GM12865 (cell line): Measurements from ENCODE around the gene KIAA1217.

Experiments used
- DNase-seq: peaks from one replicate; pipeline ENCODE4 v3.0.0; 2010; ENCODE audit warnings: low read depth
- H3K4me3 ChIP-seq: 2 replicates; pipeline ENCODE4 v1.5.1; 2011; ENCODE audit warnings: mild to moderate bottlenecking, low read depth, low read length, control low read depth
- CTCF ChIP-seq: IDR thresholded peaks from 2 replicates; pipeline ENCODE4 v1.5.1; 2011; ENCODE audit warnings: low read length, control low read depth, low read depth, inconsistent platforms; ENCODE audit not compliant: insufficient read depth; ENCODE audit errors: missing control alignments

The KIAA1217 gene

DNA sequence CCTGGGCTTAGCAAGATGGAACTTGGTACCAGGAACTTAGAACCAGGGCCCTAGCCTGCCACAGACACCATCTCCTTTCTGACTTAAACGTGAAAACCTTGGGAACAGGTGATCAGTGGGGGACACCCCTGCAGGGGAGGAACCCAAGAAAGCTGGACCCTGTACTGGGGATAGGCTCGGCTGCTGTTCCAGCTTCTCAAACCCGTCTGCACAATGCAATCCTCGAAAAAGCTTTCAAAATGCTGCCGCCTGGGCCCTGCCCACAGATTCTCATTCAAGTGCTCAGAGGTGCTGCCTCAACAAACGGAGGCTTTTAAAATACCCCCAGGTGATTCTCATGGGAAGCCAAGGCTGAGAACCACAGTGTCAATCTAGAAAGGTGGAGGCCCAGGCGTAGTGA is 345.1 kb downstream of the KIAA1217 start:
- no peak overlapping the region for H3K4me3 ChIP-seq
- no peak for TF ChIP-seq CTCF
- no peak for DNase-seq

- no peak for TF ChIP-seq CTCF
- H3K4me3 ChIP-seq: no peak overlapping the region
- DNase-seq: no peak
These were observed 347.3 kb downstream of the KIAA1217 start for GRCh38 chr10:24556126-24556749.

DNA sequence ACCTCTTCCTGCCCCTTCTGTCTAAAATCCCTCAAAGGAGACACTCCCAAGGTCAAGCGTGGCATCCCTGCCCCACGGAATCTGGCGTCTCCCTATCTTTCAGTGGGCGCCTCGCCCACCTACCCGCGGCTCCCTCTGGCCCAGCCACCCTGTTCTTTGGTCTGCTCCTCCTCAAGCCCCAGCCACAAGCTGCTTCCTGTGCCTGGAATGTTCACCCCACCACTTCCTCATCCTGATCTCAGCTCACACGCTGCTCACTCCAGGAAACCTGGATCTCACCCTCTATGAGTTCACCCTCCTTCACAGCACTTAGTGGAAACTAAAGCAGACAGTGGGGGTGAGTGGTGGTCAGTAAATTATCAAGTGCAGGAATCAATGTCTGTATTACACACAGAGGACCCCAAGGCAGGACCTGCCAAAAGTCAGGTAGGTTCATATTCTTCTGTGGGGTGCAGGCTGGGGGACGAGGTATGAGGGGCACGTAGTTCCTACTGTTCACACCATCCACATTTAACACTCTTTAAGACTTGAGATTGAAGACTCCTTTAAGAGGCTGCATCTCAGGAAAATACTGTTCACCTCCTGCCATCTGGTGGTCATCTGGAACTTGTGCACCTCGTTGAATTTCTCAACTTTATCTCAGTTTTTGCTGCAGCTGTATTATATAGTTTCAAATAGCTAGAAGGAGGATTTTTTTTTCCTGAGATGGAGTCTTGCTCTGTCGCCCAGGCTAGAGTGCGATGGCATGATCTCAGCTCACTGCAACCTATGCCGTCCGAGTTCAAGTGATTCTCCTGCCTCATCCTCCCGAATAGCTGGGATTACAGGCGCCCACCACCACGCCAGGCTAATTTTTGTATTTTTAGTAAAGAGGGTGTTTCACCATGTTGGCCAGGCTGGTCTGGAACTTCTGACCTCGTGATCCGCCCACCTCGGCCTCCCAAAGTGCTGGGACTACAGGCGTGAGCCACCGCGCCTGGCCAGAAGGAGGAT is 348.1 kb downstream of the KIAA1217 start:
- peak; percentile 63 for TF ChIP-seq CTCF
- peak; percentile 67 for DNase-seq

DNA sequence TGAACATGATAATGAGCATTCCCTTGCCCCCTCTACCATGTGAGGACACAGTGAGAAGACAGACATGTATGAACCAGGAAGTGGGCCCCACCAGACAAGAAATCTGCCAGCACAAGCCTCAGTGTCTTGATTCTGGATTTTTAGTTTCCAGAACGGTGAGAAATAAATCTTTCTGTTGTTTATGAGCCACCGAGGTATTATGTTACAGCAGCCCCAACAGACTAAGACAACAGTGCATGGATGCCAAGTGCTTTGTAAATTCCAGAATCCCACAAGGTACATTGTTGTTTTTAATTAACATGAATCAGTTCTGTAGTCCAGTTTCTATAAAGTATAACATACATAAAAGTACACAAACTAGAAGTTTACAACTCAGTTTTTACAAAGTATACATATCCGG is 352.5 kb downstream of the KIAA1217 start:
- no peak for TF ChIP-seq CTCF
- no peak for DNase-seq

More for the DNA sequence above, 348.1 kb downstream of the KIAA1217 start:
- H3K4me3 ChIP-seq: no peak overlapping the region

DNA sequence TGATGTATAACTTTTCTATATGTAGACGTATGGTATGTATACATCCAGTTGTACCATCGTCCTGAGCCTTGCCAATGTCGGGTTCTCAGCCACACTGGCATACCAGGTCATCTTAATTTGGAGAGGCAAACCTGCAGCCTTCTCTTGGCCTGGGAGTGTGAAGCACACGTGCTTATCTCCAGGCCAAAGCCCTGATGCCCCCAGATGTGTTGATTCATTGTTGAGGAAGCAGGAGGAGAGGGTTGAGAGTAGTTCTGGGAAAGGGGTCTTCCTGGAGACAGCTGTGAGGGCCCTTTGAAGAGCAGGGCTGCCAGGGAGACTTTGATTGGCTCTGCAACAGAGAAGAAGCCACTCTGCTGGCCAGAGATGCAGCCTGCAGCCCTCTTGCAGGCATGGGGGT is 359.1 kb downstream of the KIAA1217 start:
- DNase-seq: no peak
- no peak for TF ChIP-seq CTCF
- no peak overlapping the region for H3K4me3 ChIP-seq

More for the DNA sequence above, 352.5 kb downstream of the KIAA1217 start:
- no peak overlapping the region for H3K4me3 ChIP-seq

DNA sequence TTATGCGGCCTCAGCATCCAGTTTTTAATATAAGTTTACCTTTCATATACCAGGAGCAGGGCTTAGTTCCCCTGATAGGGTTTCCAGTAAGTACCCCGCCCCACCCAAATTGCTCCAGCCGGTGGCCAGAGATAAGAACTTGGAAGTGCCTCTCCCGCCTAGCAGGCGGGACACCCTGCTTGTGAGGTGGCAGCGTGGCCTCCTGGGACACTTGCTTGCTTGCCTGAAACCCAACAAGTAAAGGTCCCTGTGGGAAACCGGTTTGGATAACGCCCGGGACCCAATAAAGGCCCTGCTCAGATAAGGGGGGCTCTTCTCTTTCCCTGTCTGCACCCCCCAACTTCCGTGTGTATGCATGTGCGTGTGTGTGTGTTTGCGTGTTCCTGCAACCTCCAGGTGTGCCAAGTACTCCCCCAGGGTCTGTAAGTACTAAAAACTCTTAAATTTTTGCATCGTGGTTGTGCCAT is 360.4 kb downstream of the KIAA1217 start:
- no peak for DNase-seq
- no peak overlapping the region for H3K4me3 ChIP-seq
- no peak for TF ChIP-seq CTCF
